A549 (cell line): ENCODE results near the gene TMEM218. TPM values are rescaled to one million over a fixed set of nuclear protein-coding genes. Genes with fewer than 3 reads are reported as not detected.

Experiments used
- ATAC-seq, 2 experiments: fragments of 200-7000 bp in 1 of 2; fragments of >200 bp in 1 of 2; cut with Nextera tagmentation in 1 of 2; cut with Tn5 transposase in 1 of 2; 3 replicates each; pipeline versions ENCODE4 v1.8.0 to v1.9.1; 2018 to 2020; ENCODE audit warnings: mild to moderate bottlenecking in 1 of 2, moderate library complexity in 1 of 2
- CTCF ChIA-PET: fragments of 300-600 bp; sonication (Branson Sonifier 250); formaldehyde crosslinking; extraction: SDS; loops from one replicate; lab custom pipeline; 2021; ENCODE audit warnings: antibody characterized with exemption, inconsistent platforms; lab: Yijun Ruan, JAX
- POLR2A ChIA-PET: fragments of 350-600 bp; formaldehyde crosslinking; extraction: SDS; loops from one replicate; lab custom pipeline; 2021; ENCODE audit warnings: antibody characterized with exemption, inconsistent platforms; lab: Yijun Ruan, JAX
- DNase-seq, 2 experiments: peaks; one replicate each; pipeline versions ENCODE4 v3.0.0 to v3.0.0-alpha.2; 2011 to 2016; ENCODE audit warnings: low read depth in 1 of 2, low spot score in 1 of 2
- FAIRE-seq: peaks from 2 replicates; lab custom pipeline; 2011; peaks lifted over from hg19 to GRCh38; lab: Jason Lieb, UNC
- H3K27ac ChIP-seq, 2 experiments: fragments of >200 bp; sonication (Bioruptor Twin); formaldehyde crosslinking; 3 replicates each; pipeline ENCODE4 v1.5.1; 2016 to 2017
- H3K4me1 ChIP-seq: fragments of >200 bp; sonication (Bioruptor Twin); formaldehyde crosslinking; 3 replicates; pipeline ENCODE4 v1.6.1; 2016
- H3K4me2 ChIP-seq: fragments of >200 bp; sonication (Bioruptor Twin); formaldehyde crosslinking; 3 replicates; pipeline ENCODE4 v1.6.1; 2016
- H3K4me3 ChIP-seq: fragments of >200 bp; sonication (Bioruptor Twin); formaldehyde crosslinking; 3 replicates; pipeline ENCODE4 v1.5.1; 2016
- H3K9me3 ChIP-seq: fragments of >200 bp; sonication (Bioruptor Twin); formaldehyde crosslinking; 3 replicates; pipeline ENCODE4 v1.6.1; 2016
- BCL3 ChIP-seq: fragments of >200 bp; sonication (Bioruptor Twin); formaldehyde crosslinking; IDR thresholded peaks from 3 replicates; pipeline ENCODE4 v1.6.1; 2016
- E2F6 ChIP-seq: IDR thresholded peaks from 2 replicates; pipeline ENCODE4 v1.6.1; 2012; ENCODE audit warnings: low read depth, borderline replicate concordance
- EHMT2 ChIP-seq: fragments of 200-600 bp; sonication (generic); IDR thresholded peaks from 2 replicates; pipeline ENCODE4 v1.6.1; 2016; ENCODE audit warnings: antibody characterized with exemption, low read depth, mild to moderate bottlenecking, moderate library complexity
- ELK1 ChIP-seq: fragments of 150-350 bp; IDR thresholded peaks from 2 replicates; pipeline ENCODE4 v1.6.1; 2014; ENCODE audit warnings: low read depth, mild to moderate bottlenecking, low read length
- FOSL2 ChIP-seq, 2 experiments: fragments of 450-650 bp in 1 of 2; fragments of >200 bp in 1 of 2; sonication (Bioruptor Twin) in 1 of 2; formaldehyde crosslinking; IDR thresholded peaks; 2 replicates each; pipeline versions ENCODE4 v1.5.0 to v1.6.1; 2016 to 2020; ENCODE audit warnings: mild to moderate bottlenecking in 1 of 2, moderate library complexity in 1 of 2
- KDM1A ChIP-seq: fragments of 200-600 bp; sonication (generic); IDR thresholded peaks from 2 replicates; pipeline ENCODE4 v1.6.1; 2016; ENCODE audit warnings: low read depth, mild to moderate bottlenecking
- MAFK ChIP-seq: fragments of 450-650 bp; IDR thresholded peaks from 2 replicates; pipeline ENCODE4 v1.6.1; 2014; ENCODE audit not compliant: partially characterized antibody
- MAZ ChIP-seq: fragments of 150-350 bp; IDR thresholded peaks from 2 replicates; pipeline ENCODE4 v1.6.1; 2014; ENCODE audit warnings: antibody characterized with exemption, low read depth, low read length, borderline replicate concordance
- NFE2L2 ChIP-seq: fragments of 150-350 bp; conservative IDR thresholded peaks from 2 replicates; pipeline ENCODE4 v1.6.1; 2014; ENCODE audit warnings: low read length
- PBX3 ChIP-seq: IDR thresholded peaks from 2 replicates; pipeline ENCODE4 v1.6.1; 2012
- PHF8 ChIP-seq: fragments of 200-600 bp; sonication (generic); IDR thresholded peaks from 2 replicates; pipeline ENCODE4 v1.6.1; 2016; ENCODE audit warnings: low read depth, mild to moderate bottlenecking, antibody characterized with exemption, moderate library complexity, borderline replicate concordance
- POLR2A ChIP-seq: IDR thresholded peaks from 2 replicates; pipeline ENCODE4 v1.6.1; 2012; ENCODE audit warnings: mild to moderate bottlenecking, low read length
- RFX5 ChIP-seq: fragments of 450-650 bp; IDR thresholded peaks from 2 replicates; pipeline ENCODE4 v1.7.1; 2014; ENCODE audit warnings: antibody characterized with exemption, mild to moderate bottlenecking, moderate library complexity
- SREBF2 ChIP-seq: fragments of 450-650 bp; IDR thresholded peaks from 2 replicates; pipeline ENCODE4 v1.6.1; 2014; ENCODE audit warnings: mild to moderate bottlenecking, moderate library complexity
- ZNF302 ChIP-seq: fragments of 250-450 bp; sonication (Bioruptor Pico); IDR thresholded peaks from 2 replicates; pipeline ENCODE4 v1.9.0; 2021; ENCODE audit warnings: inconsistent platforms, mild to moderate bottlenecking, moderate library complexity
- ZSCAN20 ChIP-seq: fragments of 250-450 bp; sonication (Bioruptor Pico); IDR thresholded peaks from 2 replicates; pipeline ENCODE4 v1.8.0; 2022; ENCODE audit warnings: mild to moderate bottlenecking, moderate library complexity
- WGBS: methylation state at CpG from one replicate; pipeline ENCODE4 v1.1.6; 2017; ENCODE audit errors: missing lambda C conversion rate; 5-methylcytosine and 5-hydroxymethylcytosine counted together
- polyA minus RNA-seq: library from RNA; depleted of rRNA, polyadenylated mRNA; stranded (reverse); fragments of >200 nt; gene quantifications from 2 replicates; pipeline ENCODE4 v1.2.3, GENCODE V29; 2011; rRNA and poly(A)+ RNA removed
- polyA plus RNA-seq, 4 experiments: library from polyadenylated mRNA; depleted of rRNA in 3 of 4; stranded (reverse); fragments of >200 nt; fragmentation: RNase III in 1 of 4; extraction: RNeasy Plus Mini Kit Qiagen cat#74134 plus additional on column Dnase treatment in 1 of 4; gene quantifications; 2 replicates in 3 of 4; 3 replicates in 1 of 4; pipeline ENCODE4 v1.2.3, GENCODE V29; 2011 to 2017
- TF ChIP-seq, protein P1 (sequence below): fragments of 450-650 bp; IDR thresholded peaks from 2 replicates; pipeline ENCODE4 v1.6.1; 2014; ENCODE audit warnings: antibody characterized with exemption
- TF ChIP-seq, protein P2 (sequence below): IDR thresholded peaks from 2 replicates; pipeline ENCODE4 v1.6.1; 2012

The TMEM218 gene
- polyA plus RNA-seq (2011; rRNA removed) (31.3 and 34.6 TPM in 2 replicates), polyA plus RNA-seq (2017; fragmentation: RNase III; extraction: RNeasy Plus Mini Kit Qiagen cat#74134 plus additional on column Dnase treatment) (27.5 to 31.4 TPM (median 29.1 TPM) in 3 replicates), polyA minus RNA-seq (10.5 and 12.5 TPM in 2 replicates)
- 22.6 and 26.0 TPM in 2 replicates for polyA plus RNA-seq (2012; cell fraction: cytosol; rRNA removed)
- polyA plus RNA-seq (2012; cell fraction: nucleus; rRNA removed), result 17.9 and 30.3 TPM in 2 replicates

- peak; percentile 80 for FAIRE-seq
- CTCF ChIA-PET, result interaction anchor here (3.4 kb wide), 1 partner anchor 13 kb away, joined by 19 read pairs; no protein-coding TSS in a partner anchor
- 11% methylated on average over 22 of the region's 49 CpGs for WGBS
Measured at GRCh38 chr11:125111343-125112207, at the start of gene TMEM218. Gene TMEM218, minus strand, starts transcription at chr11:125111626. Its CDS starts 9,385 bp downstream, at chr11:125102241.

More at GRCh38 chr11:125111343-125112207, at the start of gene TMEM218:
- peak; percentile 93 to 98 for DNase-seq
- peak; percentile 99 to 100 for ATAC-seq
- peak within 1 kb of the TSS; percentile 63 for H3K4me3 ChIP-seq
- POLR2A ChIA-PET, result interaction anchor here (0.9 to 1.1 kb wide), 3 partner anchors 13 to 63 kb away, joined by 3 to 5 read pairs (median 3); no protein-coding TSS in a partner anchor
- peaks cover 9% of the 10 kb centered on the region; the same call in 1 of the 3 replicates for H3K9me3 ChIP-seq
- TF ChIP-seq SREBF2 (0 out of 2 replicates have a peak, but pooled peaks have one; percentile 18), ZSCAN20 (CRISPR knock-in tag) (no peak), MAFK (peak; percentile 59), ZNF302 (CRISPR knock-in tag) (no peak), KDM1A (no peak), PHF8 (peak; percentile 44; the same call in 1 of the 2 replicates), NFE2L2 (0 out of 2 replicates have a peak, but pooled peaks have one; percentile 4), EHMT2 (no peak), E2F6 (peak; percentile 53), RFX5 (peak; percentile 82), BCL3 (no peak), FOSL2 (IDR thresholded peaks at IDR 0.05) (no peak), FOSL2 (CRISPR knock-in tag; IDR thresholded peaks at IDR 0.05) (no peak), ELK1 (no peak), MAZ (no peak), PBX3 (peak; percentile 95), POLR2A (peak; percentile 29)
- TF ChIP-seq, protein P1, sequence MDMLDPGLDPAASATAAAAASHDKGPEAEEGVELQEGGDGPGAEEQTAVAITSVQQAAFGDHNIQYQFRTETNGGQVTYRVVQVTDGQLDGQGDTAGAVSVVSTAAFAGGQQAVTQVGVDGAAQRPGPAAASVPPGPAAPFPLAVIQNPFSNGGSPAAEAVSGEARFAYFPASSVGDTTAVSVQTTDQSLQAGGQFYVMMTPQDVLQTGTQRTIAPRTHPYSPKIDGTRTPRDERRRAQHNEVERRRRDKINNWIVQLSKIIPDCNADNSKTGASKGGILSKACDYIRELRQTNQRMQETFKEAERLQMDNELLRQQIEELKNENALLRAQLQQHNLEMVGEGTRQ, result no peak
- TF ChIP-seq, protein P2, sequence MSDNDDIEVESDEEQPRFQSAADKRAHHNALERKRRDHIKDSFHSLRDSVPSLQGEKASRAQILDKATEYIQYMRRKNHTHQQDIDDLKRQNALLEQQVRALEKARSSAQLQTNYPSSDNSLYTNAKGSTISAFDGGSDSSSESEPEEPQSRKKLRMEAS, result peak; percentile 64; the same call in 1 of the 2 replicates
- H3K4me2 ChIP-seq, result peak within 1 kb of the TSS; percentile 81
- peaks cover 12% of the 10 kb centered on the region; the same call in 2 of the 3 replicates for H3K4me1 ChIP-seq
- H3K27ac ChIP-seq, result peak within 1 kb of the TSS; percentile 74 to 93
